A673 (cell line): ENCODE results near the gene HSFX1. TPM values are rescaled to one million over a fixed set of nuclear protein-coding genes. Genes with fewer than 3 reads are reported as not detected.
"Not testable (repeated sequence)": the region's sequence is repeated elsewhere in the genome, so short reads cannot be mapped to it uniquely, and the experiment has no call there.

Source experiments
- BruUV-seq: library from RNA; stranded (reverse); fragments of 400-500 nt; replicated peaks from 2 replicates; lab custom pipeline; 2021; lab: Mats Ljungman, UMichigan
- CTCF ChIA-PET: fragments of 300-600 bp; sonication (Branson Sonifier 250); formaldehyde crosslinking; loops from one replicate; lab custom pipeline; 2022; ENCODE audit warnings: antibody characterized with exemption; lab: Charles Lee
- POLR2A ChIA-PET: fragments of 300-600 bp; sonication (Branson Sonifier 250); formaldehyde crosslinking; loops from one replicate; lab custom pipeline; 2022; ENCODE audit warnings: antibody characterized with exemption; ENCODE audit not compliant: low non-redundant PET; lab: Charles Lee
- DNase-seq: peaks from one replicate; pipeline ENCODE4 v3.0.0-alpha.2; 2015; ENCODE audit warnings: low spot score
- H3K27ac ChIP-seq: fragments of 200-600 bp; sonication (generic); 2 replicates; pipeline ENCODE4 v1.5.1; 2016; ENCODE audit warnings: mixed run types, low read depth, mild to moderate bottlenecking, mixed read lengths, antibody characterized with exemption, low read length; ENCODE audit not compliant: poor library complexity, severe bottlenecking
- H3K27me3 ChIP-seq: fragments of 200-600 bp; sonication (generic); replicated peaks from 2 replicates; pipeline ENCODE4 v1.6.1; 2017; ENCODE audit warnings: mixed run types, low read depth, mild to moderate bottlenecking, mixed read lengths, antibody characterized with exemption, low read length; ENCODE audit not compliant: insufficient read depth, poor library complexity
- H3K36me3 ChIP-seq: fragments of 200-600 bp; sonication (generic); 2 replicates; pipeline ENCODE4 v1.6.1; 2016; ENCODE audit warnings: mixed run types, mild to moderate bottlenecking, mixed read lengths, antibody characterized with exemption, low read length; ENCODE audit not compliant: insufficient read depth, poor library complexity, severe bottlenecking
- H3K4me1 ChIP-seq: fragments of 200-600 bp; sonication (generic); 2 replicates; pipeline ENCODE4 v1.6.1; 2017; ENCODE audit warnings: mixed run types, mild to moderate bottlenecking, mixed read lengths, antibody characterized with exemption, low read length; ENCODE audit not compliant: insufficient read depth, poor library complexity, severe bottlenecking
- H3K4me3 ChIP-seq: fragments of 200-600 bp; sonication (generic); 2 replicates; pipeline ENCODE4 v1.5.1; 2016; ENCODE audit warnings: low read depth, mixed run types, mild to moderate bottlenecking, mixed read lengths, low read length; ENCODE audit not compliant: poor library complexity, severe bottlenecking
- H3K9me3 ChIP-seq: fragments of 200-600 bp; sonication (generic); 2 replicates; pipeline ENCODE4 v1.6.1; 2016; ENCODE audit warnings: mixed run types, low read depth, mild to moderate bottlenecking, mixed read lengths, antibody characterized with exemption, low read length; ENCODE audit not compliant: poor library complexity, severe bottlenecking
- CTCF ChIP-seq: fragments of 300-800, 200-600 bp; sonication (generic); conservative IDR thresholded peaks from 2 replicates; pipeline ENCODE4 v1.5.1; 2017; ENCODE audit warnings: low read depth, mild to moderate bottlenecking, antibody characterized with exemption, low read length, moderate library complexity, mixed read lengths
- EZH2 ChIP-seq: fragments of 200-600 bp; sonication (generic); IDR thresholded peaks from 2 replicates; pipeline ENCODE4 v1.6.1; 2017; ENCODE audit warnings: borderline replicate concordance, low read depth, mild to moderate bottlenecking, mixed read lengths, antibody characterized with exemption, low read length; ENCODE audit not compliant: poor library complexity, severe bottlenecking
- intact Hi-C: fragments of 100-400 bp; cut with micrococcal nuclease; formaldehyde crosslinking; loops from one replicate; pipeline ENCODE4 v1.10.0; 2022; ENCODE audit not compliant: unreplicated experiment
- total RNA-seq: library from RNA; stranded (reverse); gene quantifications from 2 replicates; pipeline ENCODE4 v1.2.3, GENCODE V29; 2021

Gene HSFX1
- total RNA-seq, 1 experiment from 2014 or later, result 1.4 TPM

DNA sequence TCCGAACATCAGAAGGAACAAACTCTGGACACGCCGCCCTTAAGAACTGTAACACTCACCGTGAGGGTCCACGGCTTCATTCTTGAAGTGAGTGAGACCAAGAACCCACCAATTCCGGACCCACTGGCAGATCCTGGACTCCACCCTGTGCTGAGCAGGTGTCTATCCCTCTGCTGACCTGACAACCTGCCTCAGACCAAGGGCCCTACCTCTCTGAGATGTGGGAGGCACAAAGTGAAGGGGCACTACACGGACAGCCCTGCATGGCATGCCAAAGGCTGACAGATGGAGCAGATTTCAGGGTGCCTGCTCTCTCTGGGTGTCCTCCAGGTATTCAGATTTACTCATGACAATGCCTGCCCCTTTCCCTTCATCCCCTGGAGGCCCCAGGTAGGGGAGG is 14.0 kb upstream of the HSFX1 start:
- intact Hi-C loops, result no loop called here
- Histone ChIP-seq H3K4me3 (no peak overlapping the region), H3K27me3 (peaks cover 7% of the 10 kb centered on the region), H3K27ac (no peak overlapping the region), H3K9me3 (no peaks in the 10 kb centered on the region), H3K4me1 (no peaks in the 10 kb centered on the region), H3K36me3 (no peaks in the 10 kb centered on the region)
- TF ChIP-seq CTCF, result no peak
- no peak for TF ChIP-seq EZH2
- DNase-seq, result no peak
- ChIA-PET POLR2A (no interaction called here), CTCF (no interaction called here)
- BruUV-seq, result no TSS peak

- no peak overlapping the region for H3K27ac ChIP-seq
- H3K9me3 ChIP-seq, result no peaks in the 10 kb centered on the region
- intact Hi-C loops, result no loop called here
- POLR2A ChIA-PET, result no interaction called here
- H3K36me3 ChIP-seq, result no peaks in the 10 kb centered on the region
- TF ChIP-seq EZH2, result no peak
- TF ChIP-seq CTCF, result no peak
- H3K27me3 ChIP-seq, result peaks cover 3% of the 10 kb centered on the region
- H3K4me1 ChIP-seq, result no peaks in the 10 kb centered on the region
- no peak overlapping the region for H3K4me3 ChIP-seq
- CTCF ChIA-PET, result no interaction called here
- DNase-seq, result no peak
- BruUV-seq, result no TSS peak
Observed at GRCh38 chrX:149760965-149761364, 12.9 kb upstream of the HSFX1 start.

GRCh38 chrX:149761858-149762674 is 11.8 kb upstream of the HSFX1 start:
- intact Hi-C loops, H3K4me3 ChIP-seq, H3K4me1 ChIP-seq, H3K36me3 ChIP-seq, H3K9me3 ChIP-seq, H3K27me3 ChIP-seq, CTCF ChIA-PET, POLR2A ChIA-PET, H3K27ac ChIP-seq, BruUV-seq, DNase-seq: not testable (repeated sequence)
